K562 (cell line): Measurements from ENCODE around the gene MRNIP. TPM values are rescaled to one million over a fixed set of nuclear protein-coding genes. Genes with fewer than 3 reads are reported as not detected.

Source experiments
- ATAC-seq: fragments of 200-7000 bp; cut with Tn5 transposase; 3 replicates; pipeline ENCODE4 v1.9.1; 2020; ENCODE audit warnings: moderate library complexity
- BruUV-seq: library from RNA; stranded (reverse); fragments of 400-500 nt; replicated peaks from 2 replicates; lab custom pipeline; 2021; lab: Mats Ljungman, UMichigan
- CTCF ChIA-PET: fragments of 300-600 bp; formaldehyde crosslinking; extraction: SDS; loops from one replicate; lab custom pipeline; 2021; ENCODE audit warnings: low intra/inter-chr PET ratio; lab: Yijun Ruan, JAX
- POLR2A ChIA-PET: fragments of 300-600, 350-650 bp; sonication (Branson Sonifier 250); formaldehyde crosslinking; extraction: SDS; loops from one replicate; lab custom pipeline; 2021; ENCODE audit warnings: antibody characterized with exemption, inconsistent platforms; lab: Yijun Ruan, JAX
- DNase-seq, 4 experiments: peaks; one replicate each; pipeline versions ENCODE4 v3.0.0 to v3.0.0-alpha.2; 2011 to 2018; ENCODE audit warnings: low spot score in 3 of 4, mixed read lengths in 3 of 4; ENCODE audit errors: extremely low read depth in 1 of 4
- FAIRE-seq: peaks from 2 replicates; lab custom pipeline; 2011; peaks lifted over from hg19 to GRCh38; lab: Jason Lieb, UNC
- H2AFZ ChIP-seq: 2 replicates; pipeline ENCODE4 v1.6.0; 2011; ENCODE audit warnings: low read depth, low read length, control low read depth, inconsistent platforms
- H3K27ac ChIP-seq: fragments of 200-600 bp; 3 replicates; pipeline ENCODE4 v1.8.0; 2011; ENCODE audit warnings: low read depth, mild to moderate bottlenecking, control low read depth, inconsistent platforms, low read length, moderate library complexity, mixed read lengths; ENCODE audit errors: extremely low read depth
- H3K27me3 ChIP-seq, 2 experiments: fragments of 300-600 bp in 1 of 2; 2 replicates in 1 of 2; 3 replicates in 1 of 2; pipeline versions ENCODE4 v1.6.0 to v1.8.0; 2011; ENCODE audit warnings: inconsistent platforms in 2 of 2, low read length in 2 of 2, mild to moderate bottlenecking in 1 of 2, mixed read lengths in 1 of 2, moderate library complexity in 1 of 2; ENCODE audit not compliant: control insufficient read depth in 2 of 2, insufficient read depth in 2 of 2
- H3K36me3 ChIP-seq: fragments of 300-600 bp; 3 replicates; pipeline ENCODE4 v1.8.0; 2011; ENCODE audit warnings: mild to moderate bottlenecking, low read length, inconsistent platforms; ENCODE audit not compliant: control insufficient read depth, insufficient read depth
- H3K4me1 ChIP-seq, 2 experiments: fragments of 200-600 bp in 1 of 2; replicated peaks in 1 of 2; 2 replicates in 1 of 2; 3 replicates in 1 of 2; pipeline versions ENCODE4 v1.5.1 to v1.8.0; 2011; ENCODE audit warnings: inconsistent platforms in 2 of 2, low read length in 2 of 2, mild to moderate bottlenecking in 1 of 2, mixed read lengths in 1 of 2, moderate library complexity in 1 of 2; ENCODE audit not compliant: control insufficient read depth in 2 of 2, insufficient read depth in 2 of 2
- H3K4me2 ChIP-seq: 2 replicates; pipeline ENCODE4 v1.6.1; 2011; ENCODE audit warnings: low read length, control low read depth, inconsistent platforms, mixed read lengths; ENCODE audit not compliant: insufficient read depth
- H3K4me3 ChIP-seq: fragments of 200-600 bp; sonication (generic), shearing (Covaris generic); 2 replicates; pipeline ENCODE4 v1.5.1; 2016; ENCODE audit warnings: control low read depth, inconsistent platforms
- H3K79me2 ChIP-seq: fragments of 200-600 bp; 3 replicates; pipeline ENCODE4 v1.8.0; 2011; ENCODE audit warnings: low read length, inconsistent platforms; ENCODE audit not compliant: control insufficient read depth, insufficient read depth
- H3K9ac ChIP-seq, 2 experiments: 2 replicates each; pipeline versions ENCODE4 v1.6.0 to v1.6.1; 2011; ENCODE audit warnings: low read depth in 2 of 2, low read length in 2 of 2, control low read depth in 1 of 2, inconsistent platforms in 1 of 2, mild to moderate bottlenecking in 1 of 2, mixed read lengths in 1 of 2; ENCODE audit not compliant: insufficient read depth in 1 of 2
- H3K9me1 ChIP-seq: one replicate; pipeline ENCODE4 v1.6.0; 2011; ENCODE audit warnings: inconsistent platforms, mild to moderate bottlenecking, low read length, moderate library complexity; ENCODE audit not compliant: control insufficient read depth, insufficient read depth
- H3K9me3 ChIP-seq: replicated peaks from 2 replicates; pipeline ENCODE4 v1.5.1; 2011; ENCODE audit warnings: low read depth, low read length, inconsistent platforms; ENCODE audit not compliant: control insufficient read depth, insufficient read depth
- H4K20me1 ChIP-seq: replicated peaks from 2 replicates; pipeline ENCODE4 v1.6.1; 2011; ENCODE audit warnings: low read length, inconsistent platforms, mixed read lengths; ENCODE audit not compliant: control insufficient read depth, insufficient read depth
- BRD4 ChIP-seq: fragments of 200-600 bp; sonication (generic); IDR thresholded peaks from 2 replicates; pipeline ENCODE4 v1.6.1; 2017; ENCODE audit warnings: inconsistent platforms
- CHD4 ChIP-seq: fragments of 200-600 bp; sonication (generic); IDR thresholded peaks from 3 replicates; pipeline ENCODE4 v1.6.1; 2012; ENCODE audit warnings: low read depth, mild to moderate bottlenecking, mixed read lengths, low read length, inconsistent platforms; ENCODE audit not compliant: insufficient read depth, insufficient replicate concordance, poor library complexity, severe bottlenecking
- CHD7 ChIP-seq: fragments of 200-600 bp; sonication (generic); IDR thresholded peaks from one replicate; pipeline ENCODE4 v1.6.1; 2012; ENCODE audit warnings: mild to moderate bottlenecking, low read depth, low read length, inconsistent platforms
- NUFIP1 ChIP-seq: fragments of 450-650 bp; IDR thresholded peaks from 2 replicates; pipeline ENCODE4 v1.6.1; 2018; ENCODE audit not compliant: partially characterized antibody
- PHB ChIP-seq: fragments of 250-450 bp; sonication (Bioruptor Pico); IDR thresholded peaks from 2 replicates; pipeline ENCODE4 v1.5.0; 2021
- PHF21A ChIP-seq: fragments of 450-650 bp; IDR thresholded peaks from 2 replicates; pipeline ENCODE4 v1.6.1; 2017; ENCODE audit warnings: low read depth, borderline replicate concordance
- ZBTB9 ChIP-seq: fragments of 450-650 bp; formaldehyde crosslinking; IDR thresholded peaks from 2 replicates; pipeline ENCODE4 v1.4.0; 2020; ENCODE audit warnings: mild to moderate bottlenecking, moderate library complexity
- ZSCAN32 ChIP-seq: fragments of 450-650 bp; formaldehyde crosslinking; IDR thresholded peaks from 2 replicates; pipeline ENCODE4 v1.4.0; 2020; ENCODE audit warnings: mild to moderate bottlenecking, moderate library complexity
- WGBS: fragments of 100-300 bp; shearing (Covaris generic); methylation state at CpG from one replicate; pipeline ENCODE4 v1.1.6; 2016; ENCODE audit warnings: low coverage, mixed read lengths; ENCODE audit not compliant: insufficient coverage; ENCODE audit errors: missing lambda C conversion rate; 5-methylcytosine and 5-hydroxymethylcytosine counted together
- in situ Hi-C: fragments of 300-500 bp; cut with MboI; formaldehyde crosslinking; loops from 4 replicates; pipeline ENCODE4 v1.15.0; 2018; ENCODE audit warnings: inconsistent platforms, mixed read lengths
- intact Hi-C: fragments of 100-400 bp; cut with micrococcal nuclease; formaldehyde crosslinking; loops from 2 replicates; pipeline ENCODE4 v1.14.2; 2022
- polyA plus RNA-seq, 8 experiments: library from polyadenylated mRNA; depleted of rRNA in 4 of 8; stranded (reverse) in 5 of 8; unstranded in 3 of 8; fragments of >200 nt; fragmentation: Nextera tagmentation in 2 of 8; fragmentation: Illumina TruSeq in 1 of 8; extraction: Ambion mirVana in 2 of 8; extraction: Trizol in 1 of 8; gene quantifications; 2 replicates each; pipeline versions ENCODE4 v1.2.1 to v1.2.3, GENCODE V29; 2011 to 2014; ENCODE audit warnings: inconsistent platforms in 1 of 8, missing spikeins in 1 of 8
- total RNA-seq, 7 experiments: library from RNA; depleted of rRNA in 6 of 7; stranded (reverse); fragments of >200 nt in 6 of 7; fragmentation: Illumina TruSeq in 2 of 7; extraction: Trizol in 2 of 7; gene quantifications; 2 replicates each; pipeline versions ENCODE4 v1.2.1 to v1.2.3, GENCODE V29; 2011 to 2021; ENCODE audit warnings: low replicate concordance in 1 of 7

The MRNIP gene
- total and polyA plus RNA-seq, 9 of the 15 experiments (the other 6 are each of a cell fraction or from before 2014, with no cell fraction given), result 3.6 to 39.0 (median 16.8) TPM

GRCh38 chr5:179841621-179842020, 17.0 kb downstream of the MRNIP start:
- H3K36me3 ChIP-seq, result peaks cover 45% of the 10 kb centered on the region; the same call in 2 of the 3 replicates
- DNase-seq (no peak), ATAC-seq (no peak), FAIRE-seq (no peak)
- H3K9ac ChIP-seq, result no peak overlapping the region
- WGBS, result 86% methylated on average over 9 of the region's 9 CpGs
- H3K4me2 ChIP-seq, result no peak overlapping the region
- no peaks in the 10 kb centered on the region for H3K27me3 ChIP-seq
- no TSS peak for BruUV-seq
- H3K27ac ChIP-seq, result no peak overlapping the region
- in situ Hi-C loops, result no loop called here
- no peaks in the 10 kb centered on the region for H3K9me1 ChIP-seq
- H3K4me3 ChIP-seq, result no peak overlapping the region
- no peaks in the 10 kb centered on the region for H3K9me3 ChIP-seq
- no peaks in the 10 kb centered on the region; the same call in 1 of the 2 replicates for H4K20me1 ChIP-seq
- CTCF ChIA-PET, result no interaction called here
- H3K4me1 ChIP-seq, result peaks cover 0 to 7% of the 10 kb centered on the region in 2 experiments; a peak in 3 of 5 replicates
- POLR2A ChIA-PET, result interaction anchor here (1.0 kb wide), 1 partner anchor 234 kb away, joined by 3 read pairs; no protein-coding TSS in a partner anchor
- H2AFZ ChIP-seq, result no peak overlapping the region
- H3K79me2 ChIP-seq, result no peaks in the 10 kb centered on the region
- intact Hi-C loops, result no loop called here
- TF ChIP-seq PHB, result no peak
- no peak for TF ChIP-seq ZSCAN32 (CRISPR knock-in tag)
- TF ChIP-seq NUFIP1, result no peak
- TF ChIP-seq CHD7, result no peak
- TF ChIP-seq BRD4, result no peak
- no peak for TF ChIP-seq CHD4
- TF ChIP-seq PHF21A, result no peak
- TF ChIP-seq ZBTB9 (CRISPR knock-in tag), result no peak
